GM21619 (cell line): Measurements from ENCODE around the gene TMEM132D.
"Not testable (repeated sequence)": the region's sequence is repeated elsewhere in the genome, so short reads cannot be mapped to it uniquely, and the experiment has no call there.

ENCODE experiments used
- ATAC-seq: cut with Tn5 transposase; IDR thresholded peaks from one replicate; pipeline ENCODE4 v1.9.1; 2021; ENCODE audit not compliant: unreplicated experiment

Gene TMEM132D

DNA sequence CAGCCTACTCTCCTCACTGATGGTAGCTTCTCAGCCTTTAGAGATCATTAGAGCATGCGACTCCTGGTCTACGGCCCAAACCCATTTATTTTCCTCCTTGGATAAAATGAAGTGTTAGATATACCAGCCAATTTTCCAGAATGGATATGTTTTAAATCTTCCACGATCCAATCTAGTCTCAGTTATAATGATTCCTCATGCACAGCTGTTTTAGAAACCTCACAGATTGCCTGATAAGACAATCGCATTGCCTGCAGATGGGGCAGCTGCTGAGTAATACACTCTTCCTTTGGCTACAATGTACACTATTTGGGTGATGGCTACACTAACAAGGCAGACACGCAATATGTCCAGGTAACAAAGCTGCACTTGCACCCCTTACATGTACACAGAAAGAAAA, 823.4 kb downstream of the TMEM132D start:
- no peak for ATAC-seq

DNA sequence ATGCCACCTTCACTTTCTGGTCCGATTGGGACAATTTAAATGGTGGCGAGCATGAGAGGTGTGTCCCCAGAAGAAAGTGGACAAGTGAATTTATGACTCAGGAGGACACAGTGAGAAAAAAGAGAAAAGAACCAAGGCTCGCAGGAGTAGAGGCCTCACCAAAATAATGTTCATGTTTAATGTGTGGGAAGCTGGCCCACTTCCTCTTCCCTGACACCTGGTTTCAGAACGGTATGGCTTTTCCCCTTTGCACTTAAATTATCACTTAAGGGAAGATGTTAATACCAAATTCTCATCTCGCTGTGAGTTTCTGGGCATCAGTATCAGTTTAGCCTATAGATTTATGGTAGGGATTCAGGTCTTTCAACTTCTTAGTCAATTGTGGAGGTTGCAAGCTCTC, 824.1 kb downstream of the TMEM132D start:
- no peak for ATAC-seq

DNA sequence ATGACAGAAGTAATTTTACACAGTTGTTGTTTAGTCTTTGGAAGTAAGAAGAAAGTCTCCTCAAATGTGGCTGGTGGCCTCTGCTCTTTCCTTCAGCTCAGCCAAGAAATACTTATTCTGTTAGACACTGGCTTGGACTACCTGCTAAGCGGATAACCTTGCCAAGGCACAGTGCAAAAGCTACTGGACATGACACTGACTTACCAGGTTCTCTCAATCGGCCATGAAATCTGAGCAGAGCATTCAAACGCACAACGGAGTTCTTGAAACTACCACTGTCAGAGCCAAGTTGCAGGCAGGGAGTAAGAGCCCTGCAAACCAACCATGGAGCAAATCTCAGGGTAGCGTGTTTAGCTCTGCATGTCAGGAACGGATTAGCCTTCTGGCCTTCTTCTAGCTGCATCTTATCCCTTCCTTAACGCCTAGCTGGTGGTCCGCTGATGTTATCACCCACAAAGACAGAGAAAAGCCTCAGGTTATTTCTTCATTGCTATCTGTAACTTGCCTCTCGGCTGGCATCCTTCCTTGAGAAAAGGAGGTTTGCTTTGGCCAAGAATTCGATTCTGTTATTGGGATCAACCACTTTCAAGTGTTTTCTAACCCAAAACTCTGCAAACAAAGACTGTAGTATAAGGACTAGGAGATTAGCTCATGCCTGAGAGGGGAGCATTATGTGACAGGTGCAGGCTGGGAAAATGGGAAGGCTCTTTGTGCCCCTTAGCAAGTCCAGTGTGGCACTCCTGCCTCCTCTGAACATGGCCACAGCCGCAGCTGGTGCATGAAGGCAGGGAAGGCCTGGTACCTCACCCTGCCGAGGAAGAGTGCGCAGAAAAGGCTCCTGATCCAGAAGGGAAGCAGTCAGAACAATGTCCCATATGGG, 827.1 kb downstream of the TMEM132D start:
- no peak for ATAC-seq

DNA sequence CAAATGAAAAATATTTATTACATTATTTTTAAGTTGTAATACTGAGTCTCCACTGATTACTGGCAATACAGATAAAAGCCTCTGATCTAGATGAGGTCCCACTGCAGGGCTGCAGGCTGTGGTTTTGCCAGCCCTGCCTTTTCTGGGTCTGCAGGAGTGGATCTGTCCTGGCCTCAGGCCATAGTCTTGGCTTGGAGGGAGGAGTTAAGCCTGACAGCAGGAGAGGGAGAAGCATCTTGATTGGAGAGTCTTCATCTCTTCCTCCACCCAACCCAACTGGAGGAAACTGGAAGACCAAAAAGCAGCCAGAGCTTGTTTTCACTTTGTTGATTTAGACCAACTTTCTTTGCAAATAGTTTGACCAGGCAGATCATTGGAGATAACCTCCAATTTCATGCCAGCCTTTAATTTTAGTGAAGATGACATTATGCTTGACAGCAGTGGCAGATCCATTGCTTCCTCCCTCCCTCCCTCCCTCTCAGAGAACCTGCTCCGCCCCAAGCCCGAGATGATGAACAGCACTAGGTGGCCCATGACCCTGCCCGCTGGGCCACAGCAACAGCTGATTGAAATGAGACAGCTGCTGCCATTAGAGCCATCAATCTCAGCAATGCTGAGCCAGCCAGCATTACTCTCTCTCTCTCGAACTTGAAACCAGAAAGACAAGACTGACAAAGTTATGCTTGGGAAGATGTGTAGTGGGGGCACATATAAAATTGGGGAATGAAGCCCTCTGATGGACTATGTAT, 828.2 kb downstream of the TMEM132D start:
- no peak for ATAC-seq

DNA sequence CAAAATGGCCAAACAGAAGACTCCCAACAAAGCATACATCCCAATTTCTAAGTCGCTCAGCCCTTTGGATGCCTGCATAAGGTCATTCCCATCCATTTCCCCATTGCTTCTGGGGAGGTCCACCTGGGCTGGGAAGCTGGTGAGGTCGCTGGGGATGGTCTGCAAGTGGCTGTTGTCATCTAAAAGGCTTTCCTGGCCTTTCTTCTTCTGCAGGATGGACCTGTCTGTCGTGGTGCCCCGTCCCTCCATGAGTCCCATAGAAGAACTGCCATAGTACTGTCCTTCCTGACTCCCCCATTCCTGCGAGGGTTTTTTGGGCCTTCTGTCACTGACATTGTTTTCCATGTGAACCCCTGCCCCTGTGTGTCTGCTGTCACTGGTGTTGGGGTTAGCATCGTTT, 829.4 kb downstream of the TMEM132D start:
- no peak for ATAC-seq

DNA sequence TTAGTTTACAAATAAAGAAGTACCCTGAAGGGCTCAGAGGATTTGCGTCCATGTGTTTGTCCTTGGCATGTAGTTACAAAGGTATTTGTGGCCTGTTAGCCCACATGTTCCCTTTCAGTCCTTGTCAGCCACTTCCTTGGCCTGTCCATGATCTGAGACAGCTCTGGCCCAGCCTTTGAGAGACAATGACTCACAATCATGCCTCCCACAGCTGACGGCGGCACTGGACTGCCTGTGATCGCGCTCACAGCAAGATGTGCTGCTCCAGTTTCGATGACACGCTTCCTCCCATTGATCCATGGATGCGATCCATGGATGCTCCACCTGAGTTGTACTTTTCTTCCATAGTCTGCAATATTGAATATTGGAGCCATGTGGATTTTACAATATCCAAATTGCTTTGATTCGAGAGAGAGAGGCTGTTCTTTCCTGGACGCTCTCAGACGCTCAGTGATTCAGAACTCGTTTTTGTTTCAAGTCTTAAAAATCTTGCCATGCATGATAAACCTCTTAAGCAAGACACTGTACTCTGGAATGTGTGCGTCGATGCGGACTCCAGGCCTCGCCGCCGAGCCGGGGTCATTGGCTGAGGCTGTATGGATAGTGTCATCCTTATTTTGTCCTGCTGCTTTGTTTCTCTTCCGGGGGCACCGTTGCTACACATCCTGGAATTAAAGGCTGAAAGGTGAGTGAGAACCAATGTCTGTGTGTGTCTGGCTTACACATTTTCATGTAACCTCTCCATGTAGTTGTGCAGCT, 830.5 kb downstream of the TMEM132D start:
- no peak for ATAC-seq

DNA sequence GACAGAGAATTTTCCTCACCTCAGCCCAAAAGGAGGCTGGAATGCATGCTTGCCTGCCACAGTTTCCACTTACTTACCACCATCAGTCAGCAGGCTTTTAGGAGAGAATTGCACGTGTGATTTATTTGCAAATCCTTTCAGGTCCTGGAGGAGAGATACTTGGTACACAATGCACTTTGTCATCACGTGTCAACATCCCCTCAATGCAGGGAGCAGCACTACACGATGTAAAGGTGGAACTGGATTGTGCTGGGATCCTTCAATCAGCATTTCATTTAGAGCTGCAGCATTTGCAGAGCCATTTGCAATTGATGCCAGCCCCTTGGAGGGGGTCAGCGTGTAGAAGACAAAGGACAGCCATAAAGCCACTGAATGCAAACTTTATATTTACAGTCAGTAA, 832.5 kb downstream of the TMEM132D start:
- no peak for ATAC-seq

DNA sequence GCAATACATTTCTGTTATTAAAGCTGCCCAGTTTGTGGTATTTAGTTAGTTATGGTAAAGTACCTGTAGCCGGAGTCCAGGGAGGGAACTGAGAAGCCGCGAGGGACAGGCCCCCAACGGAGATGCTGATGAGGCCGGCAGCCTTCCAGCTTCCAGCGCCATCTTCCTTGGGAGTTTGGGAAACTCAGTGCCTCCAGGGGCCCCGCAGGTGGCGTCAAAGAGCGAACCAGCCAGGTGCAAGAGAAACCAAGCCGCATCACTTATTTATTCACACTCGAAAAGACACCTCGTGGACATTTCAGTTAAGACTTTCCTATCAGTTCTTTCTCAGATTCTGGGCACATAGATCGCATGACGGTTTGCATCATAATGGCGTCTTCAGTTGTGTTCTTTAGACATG, 833.9 kb downstream of the TMEM132D start:
- ATAC-seq = no peak

DNA sequence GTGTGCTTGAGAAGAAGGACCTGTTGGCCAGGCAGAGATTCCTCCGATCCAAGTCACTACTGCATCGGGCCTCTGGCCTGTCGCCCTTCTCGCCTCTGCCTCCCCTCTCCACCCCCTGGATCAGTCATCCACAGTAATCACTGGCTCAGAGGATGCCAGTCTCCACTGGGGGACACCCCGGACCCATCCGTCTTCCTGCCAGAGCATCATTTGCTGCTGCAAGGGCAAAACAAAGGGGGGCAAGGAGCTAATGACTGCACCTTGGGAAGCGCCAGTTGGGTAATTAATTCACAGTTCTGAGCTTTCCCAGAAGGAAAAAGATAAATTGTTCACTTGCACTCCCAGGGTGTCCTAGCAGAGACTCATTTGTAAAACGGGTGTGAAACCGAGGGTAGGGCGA, 835.1 kb downstream of the TMEM132D start:
- no peak for ATAC-seq

DNA sequence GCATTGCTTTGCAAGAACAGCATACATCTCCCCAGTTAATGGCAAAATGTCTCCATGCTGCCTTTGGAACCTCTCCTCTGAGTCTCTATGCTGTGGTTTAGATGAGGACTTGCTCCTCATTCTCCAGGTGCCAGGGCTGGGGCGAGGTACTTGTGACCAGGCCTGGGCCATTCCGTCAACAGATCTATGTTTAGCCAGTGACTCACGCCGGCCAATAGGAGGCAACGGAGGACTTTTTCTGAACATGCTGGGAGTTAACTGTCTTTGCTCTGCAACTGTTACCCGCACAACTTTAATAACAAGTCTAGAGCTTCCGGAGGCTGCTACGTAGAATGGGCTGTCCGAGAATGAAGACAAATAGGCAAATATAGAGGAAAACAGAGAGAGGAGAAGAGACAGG, 836.3 kb downstream of the TMEM132D start:
- ATAC-seq = no peak

DNA sequence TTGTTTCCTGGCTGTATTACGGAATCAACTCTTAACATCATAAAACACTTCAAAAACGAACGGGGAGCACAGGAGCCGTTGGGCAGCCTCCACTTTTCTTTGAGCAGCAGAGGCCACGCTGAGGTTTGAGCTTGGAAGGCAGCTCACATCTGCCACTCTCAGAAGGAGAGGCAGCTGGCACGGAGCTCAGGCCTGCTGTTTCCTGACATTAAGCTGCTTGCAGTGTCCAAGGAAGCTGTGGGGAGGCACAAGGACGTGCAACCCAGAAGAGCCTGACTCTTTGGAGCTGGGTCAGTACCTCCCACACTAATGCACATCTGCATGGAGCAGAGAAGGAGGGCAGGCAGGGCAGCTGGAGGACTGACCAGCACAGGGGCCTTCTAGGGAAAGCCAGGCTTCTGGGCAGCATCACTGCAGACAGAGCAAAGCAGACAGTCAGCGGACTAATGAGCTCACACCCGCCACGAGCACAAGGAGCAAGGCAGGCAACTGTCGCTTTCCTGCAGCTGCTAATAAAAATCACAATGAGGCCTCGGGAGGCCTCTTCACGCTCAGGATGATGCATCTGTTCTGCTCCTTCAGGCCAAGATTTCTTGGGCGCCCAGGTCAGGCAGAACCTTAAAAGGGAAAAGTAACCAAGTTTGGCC, 839.5 kb downstream of the TMEM132D start:
- no peak for ATAC-seq

DNA sequence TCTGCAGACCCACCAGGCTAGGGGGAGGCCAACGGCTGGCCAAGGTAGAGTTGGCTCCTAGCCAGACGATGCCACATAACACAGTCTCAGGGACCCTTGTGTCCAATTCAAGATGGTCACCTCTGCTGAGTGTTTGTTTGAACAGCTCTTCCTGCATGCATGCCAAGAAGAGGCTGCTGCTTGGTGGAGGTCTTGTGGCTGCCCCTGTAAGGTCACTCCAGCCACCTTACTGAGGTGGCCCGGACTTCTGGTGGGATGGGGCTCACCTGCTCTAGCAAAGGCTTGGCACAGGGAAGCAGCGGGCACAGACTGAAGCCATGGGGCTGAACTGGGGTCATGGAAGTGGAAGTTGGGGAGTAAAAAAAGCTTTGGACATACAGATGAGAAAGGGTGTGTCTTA, 840.2 kb downstream of the TMEM132D start:
- ATAC-seq = no peak

DNA sequence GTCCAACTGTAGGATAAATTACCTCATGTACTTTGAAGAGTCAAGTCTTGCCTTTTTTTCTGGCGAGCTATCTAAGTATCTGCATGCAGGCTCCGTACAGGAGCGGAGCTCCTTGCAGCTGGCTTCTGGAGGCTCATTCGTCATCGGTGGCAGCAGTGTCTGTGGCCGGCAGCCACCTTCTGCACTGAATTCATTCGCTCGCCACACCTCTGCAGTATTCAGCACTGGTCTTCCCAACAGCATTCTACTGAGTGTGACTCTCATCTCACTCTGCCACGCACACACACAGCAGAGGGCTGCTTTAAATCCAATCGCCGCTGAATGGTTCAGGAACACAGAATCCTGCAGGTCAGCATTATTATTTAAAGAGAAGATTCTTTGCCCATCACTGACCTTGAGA, 850.6 kb downstream of the TMEM132D start:
- ATAC-seq = no peak

DNA sequence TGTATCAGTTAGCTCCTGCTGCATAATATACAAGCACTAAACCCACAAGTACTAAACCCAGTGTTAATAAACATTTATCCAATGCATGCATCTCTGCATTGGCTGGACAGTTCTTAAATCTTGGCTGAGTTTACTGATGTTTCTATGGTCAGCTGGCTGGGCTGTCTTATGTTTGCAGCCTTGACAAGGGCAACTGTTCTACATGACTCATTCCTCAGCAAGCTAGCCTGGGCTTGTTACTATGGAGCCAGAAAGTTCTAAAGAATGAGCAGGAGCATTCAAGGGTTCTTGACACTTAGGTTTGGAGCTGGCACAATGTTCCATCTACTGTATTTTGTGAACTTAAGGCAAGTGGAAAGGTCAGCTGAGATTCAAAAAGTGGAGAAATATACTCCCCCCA, 851.5 kb downstream of the TMEM132D start:
- no peak for ATAC-seq

DNA sequence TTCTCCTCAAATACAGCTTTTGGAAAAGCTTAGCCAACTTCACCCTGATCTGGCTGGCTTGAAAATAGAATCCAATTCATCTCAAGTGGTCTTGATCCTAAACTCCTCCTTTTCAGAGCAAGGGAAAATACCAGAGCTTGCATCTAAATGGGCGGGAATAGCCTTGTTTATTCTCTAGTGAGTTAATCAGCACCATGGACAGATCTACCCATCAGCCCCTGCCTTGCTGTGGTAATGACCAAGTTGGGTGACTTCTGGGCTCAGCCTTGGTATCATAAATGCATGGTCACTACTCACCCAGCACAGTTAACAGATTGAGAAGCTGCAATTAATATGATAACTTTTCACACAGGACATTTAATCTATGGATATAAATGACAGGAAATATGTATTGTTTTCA, 853.9 kb downstream of the TMEM132D start:
- ATAC-seq = no peak

DNA sequence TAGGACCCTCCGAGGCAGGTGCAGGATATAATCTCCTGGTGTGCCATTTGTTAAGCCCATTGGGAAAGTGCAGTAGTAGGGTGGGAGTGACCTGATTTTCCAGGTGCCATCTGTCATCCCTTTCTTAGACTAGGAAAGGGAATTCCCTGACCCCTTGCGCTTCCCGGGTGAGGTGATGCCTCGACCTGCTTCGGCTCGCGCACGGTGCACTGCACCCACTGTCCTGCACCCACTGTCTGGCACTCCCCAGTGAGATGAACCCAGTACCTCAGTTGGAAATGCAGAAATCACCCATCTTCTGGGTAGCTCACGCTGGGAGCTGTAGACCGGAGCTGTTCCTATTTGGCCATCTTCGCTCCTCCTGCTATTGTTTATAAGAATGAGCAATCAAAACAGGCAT, 860.5 kb downstream of the TMEM132D start:
- ATAC-seq = not testable (repeated sequence)

DNA sequence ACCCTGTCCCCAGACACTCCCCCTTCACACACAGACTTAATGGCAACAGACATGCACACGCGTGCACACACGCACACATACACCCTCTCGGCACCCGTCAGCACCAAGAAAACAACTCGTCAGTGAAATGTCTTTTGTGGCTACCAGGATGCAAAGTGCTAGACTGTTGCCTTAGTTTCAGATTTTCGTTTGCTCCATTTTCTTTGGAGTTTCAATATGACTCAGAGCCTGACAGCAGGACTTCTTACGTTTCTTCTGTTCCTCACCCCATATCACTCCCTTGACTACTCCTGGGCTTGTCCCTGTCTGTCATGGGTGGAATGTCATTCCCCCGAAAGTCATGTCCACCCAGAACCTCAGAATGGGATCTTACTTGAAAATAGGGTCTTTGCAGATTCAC, 867.7 kb downstream of the TMEM132D start:
- ATAC-seq = no peak

DNA sequence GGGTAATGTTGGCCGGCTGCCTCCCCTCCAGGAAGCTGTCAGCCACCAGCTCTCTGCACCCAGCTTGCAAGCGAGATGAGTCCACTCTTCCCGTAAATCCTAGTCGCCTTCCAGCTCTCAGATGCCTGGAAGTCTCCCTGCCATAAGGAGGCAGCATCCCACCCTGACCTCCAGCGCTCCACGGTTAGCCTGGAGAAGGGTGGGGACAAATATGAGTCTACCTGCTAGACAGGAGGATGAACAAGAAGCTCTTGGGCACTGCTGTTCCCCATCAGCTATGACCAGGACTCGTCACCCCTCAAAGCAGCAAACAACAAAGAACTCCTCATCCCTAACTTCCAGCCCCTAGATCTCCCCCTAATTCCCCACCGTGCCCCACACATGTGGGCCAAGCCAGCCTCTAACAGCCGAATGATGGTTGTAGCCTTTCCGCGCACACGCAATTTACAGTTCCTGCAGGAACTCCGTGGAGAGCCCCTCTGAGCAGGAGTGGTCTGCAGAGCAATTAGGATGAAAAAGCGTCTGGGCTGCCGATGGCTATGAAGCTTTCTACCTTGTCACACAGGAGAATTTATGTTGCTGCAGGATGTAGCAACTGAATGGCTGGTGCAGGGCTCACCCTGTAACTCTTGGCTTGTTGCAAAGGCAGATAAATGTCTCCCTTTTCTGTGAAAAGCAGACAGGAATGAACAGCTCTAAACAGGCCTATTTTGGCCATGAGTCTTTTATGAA, 869.1 kb downstream of the TMEM132D start:
- ATAC-seq = no peak

DNA sequence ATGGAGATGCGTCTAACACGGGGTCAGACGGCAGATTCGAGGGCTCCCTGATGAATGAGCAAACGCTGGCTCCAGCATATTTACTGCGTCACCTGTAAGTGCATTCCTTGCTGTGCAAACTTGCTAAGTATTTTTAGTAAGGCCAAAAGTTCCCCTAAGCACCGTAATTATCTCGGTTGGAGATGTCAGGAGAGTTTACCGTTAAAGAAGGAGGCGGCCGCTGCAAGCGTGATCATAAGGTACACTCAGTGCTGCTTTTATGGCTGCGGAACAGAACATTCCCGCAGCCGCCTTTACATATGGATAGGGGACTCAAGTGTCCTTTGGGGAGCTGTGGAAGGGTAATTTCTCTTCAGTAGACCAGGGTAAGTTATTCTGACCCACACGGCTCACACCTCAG, 875.0 kb downstream of the TMEM132D start:
- ATAC-seq = no peak

DNA sequence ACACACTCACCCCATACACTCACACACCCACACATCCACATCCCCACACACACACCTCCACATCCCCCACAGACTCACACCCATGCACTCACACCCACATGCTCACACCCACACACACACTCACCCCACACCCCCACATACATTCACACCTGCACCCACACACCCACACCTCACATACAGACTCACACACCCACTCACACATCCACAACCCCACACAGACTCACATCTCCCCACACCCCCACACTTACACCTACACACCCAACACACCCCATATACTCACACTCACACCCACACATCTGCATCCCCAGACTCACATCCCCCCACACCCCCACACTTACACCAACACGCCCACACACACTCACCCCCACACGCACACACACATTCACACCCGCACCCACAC, 878.8 kb downstream of the TMEM132D start:
- no peak for ATAC-seq
